ENCODE results near the gene PRICKLE4. TPM values are rescaled to one million over a fixed set of nuclear protein-coding genes. Genes with fewer than 3 reads are reported as not detected.

PRICKLE4 gene
- total RNA-seq, 1 experiment from 2014 or later = 6.4 TPM

- intact Hi-C loops (cut with micrococcal nuclease; ENCODE audit: unreplicated experiment) = no loop called here
- DNase-seq = no peak
- no TSS peak for BruUV-seq (replicated peaks)
- no peak for TF ChIP-seq CTCF (IDR thresholded peaks at IDR 0.05; ENCODE audit: unreplicated experiment)
- Mint-ChIP-seq H3K4me1 (ENCODE audit: low read depth, unreplicated experiment) (peaks cover 12% of the 10 kb centered on the region), H3K27me3 (ENCODE audit: unreplicated experiment) (no peaks in the 10 kb centered on the region), H3K36me3 (ENCODE audit: insufficient read depth, unreplicated experiment) (peaks cover 5% of the 10 kb centered on the region), H3K9me3 (ENCODE audit: low read depth, unreplicated experiment) (no peaks in the 10 kb centered on the region), H3K27ac (ENCODE audit: unreplicated experiment) (no peak overlapping the region), H3K4me3 (ENCODE audit: low read depth, unreplicated experiment) (no peak overlapping the region)
- CTCF ChIA-PET = no interaction called here
Measured at GRCh38 chr6:41826343-41827022, 45.9 kb downstream of the PRICKLE4 start.

GRCh38 chr6:41832263-41832662, 51.7 kb downstream of the PRICKLE4 start:
- Mint-ChIP-seq H3K36me3 (ENCODE audit: insufficient read depth, unreplicated experiment) (no peaks in the 10 kb centered on the region), H3K4me3 (ENCODE audit: low read depth, unreplicated experiment) (no peak overlapping the region), H3K27ac (ENCODE audit: unreplicated experiment) (no peak overlapping the region), H3K4me1 (ENCODE audit: low read depth, unreplicated experiment) (no peaks in the 10 kb centered on the region), H3K9me3 (ENCODE audit: low read depth, unreplicated experiment) (no peaks in the 10 kb centered on the region), H3K27me3 (ENCODE audit: unreplicated experiment) (no peaks in the 10 kb centered on the region)
- CTCF ChIA-PET = interaction anchor here (0.7 kb wide), 1 partner anchor 213 kb away, joined by 3 read pairs; no protein-coding TSS in a partner anchor
- intact Hi-C loops (cut with micrococcal nuclease; ENCODE audit: unreplicated experiment) = no loop called here
- no TSS peak for BruUV-seq (replicated peaks)
- DNase-seq = no peak
- no peak for TF ChIP-seq CTCF (IDR thresholded peaks at IDR 0.05; ENCODE audit: unreplicated experiment)

- no TSS peak for BruUV-seq (replicated peaks)
- Mint-ChIP-seq H3K9me3 (ENCODE audit: low read depth, unreplicated experiment) (no peaks in the 10 kb centered on the region), H3K27me3 (ENCODE audit: unreplicated experiment) (no peaks in the 10 kb centered on the region), H3K36me3 (ENCODE audit: insufficient read depth, unreplicated experiment) (no peaks in the 10 kb centered on the region), H3K4me1 (ENCODE audit: low read depth, unreplicated experiment) (no peaks in the 10 kb centered on the region), H3K4me3 (ENCODE audit: low read depth, unreplicated experiment) (no peak overlapping the region), H3K27ac (ENCODE audit: unreplicated experiment) (no peak overlapping the region)
- DNase-seq = no peak
- intact Hi-C loops (cut with micrococcal nuclease; ENCODE audit: unreplicated experiment) = no loop called here
- TF ChIP-seq CTCF (IDR thresholded peaks at IDR 0.05; ENCODE audit: unreplicated experiment) = no peak
- CTCF ChIA-PET = no interaction called here
Measured at GRCh38 chr6:41836022-41836659, 55.6 kb downstream of the PRICKLE4 start.

- CTCF ChIA-PET = interaction anchor here (0.6 kb wide), 1 partner anchor 89 kb away, joined by 5 read pairs; no protein-coding TSS in a partner anchor
- H3K9me3 Mint-ChIP-seq (ENCODE audit: low read depth, unreplicated experiment) = no peaks in the 10 kb centered on the region
- H3K4me3 Mint-ChIP-seq (ENCODE audit: low read depth, unreplicated experiment) = no peak overlapping the region
- H3K27me3 Mint-ChIP-seq (ENCODE audit: unreplicated experiment) = no peaks in the 10 kb centered on the region
- H3K4me1 Mint-ChIP-seq (ENCODE audit: low read depth, unreplicated experiment) = no peaks in the 10 kb centered on the region
- no peak for DNase-seq
- intact Hi-C loops (cut with micrococcal nuclease; ENCODE audit: unreplicated experiment) = no loop called here
- no peak overlapping the region for H3K27ac Mint-ChIP-seq (ENCODE audit: unreplicated experiment)
- no TSS peak for BruUV-seq (replicated peaks)
- no peaks in the 10 kb centered on the region for H3K36me3 Mint-ChIP-seq (ENCODE audit: insufficient read depth, unreplicated experiment)
- no peak for TF ChIP-seq CTCF (IDR thresholded peaks at IDR 0.05; ENCODE audit: unreplicated experiment)
Measured at GRCh38 chr6:41836660-41837052, 56.1 kb downstream of the PRICKLE4 start.

Other genes starting within 250 kb of the PRICKLE4 start
- 47.8 and 50.9 TPM in 2 replicates for gene FOXP4, start 234.4 kb upstream of the PRICKLE4 start, total RNA-seq (2022)
- gene MDFI, start 142.3 kb upstream of the PRICKLE4 start, total RNA-seq (2022) = 19.7 and 23.9 TPM in 2 replicates
- 4.4 and 6.6 TPM in 2 replicates for gene TFEB, start 45.2 kb upstream of the PRICKLE4 start, total RNA-seq (2022)
- gene PGC, start 33.4 kb upstream of the PRICKLE4 start, total RNA-seq (2022) = not detected in 2 replicates
- gene FRS3, start 882 bp upstream of the PRICKLE4 start, total RNA-seq (2022) = 5.0 and 6.6 TPM in 2 replicates
- gene TOMM6, start 6.9 kb downstream of the PRICKLE4 start, total RNA-seq (2022) = 251 and 265 TPM in 2 replicates
- gene USP49, start 114.6 kb downstream of the PRICKLE4 start, total RNA-seq (2022) = 6.9 and 7.0 TPM in 2 replicates
- gene MED20, start 140.4 kb downstream of the PRICKLE4 start, total RNA-seq (2022) = 28.0 and 29.8 TPM in 2 replicates
- gene BYSL, start 140.7 kb downstream of the PRICKLE4 start, total RNA-seq (2022) = 51.7 and 55.6 TPM in 2 replicates
- gene CCND3, start 161.0 kb downstream of the PRICKLE4 start, total RNA-seq (2022) = 77.4 and 90.4 TPM in 2 replicates

Data from Calu3 (cell line).